HG02938 (cell line): ENCODE measurements around the gene CNTNAP5.

Experiments used
- ATAC-seq: cut with Tn5 transposase; IDR thresholded peaks from one replicate; pipeline ENCODE4 v1.9.1; 2021; ENCODE audit warnings: mild to moderate bottlenecking, moderate library complexity; ENCODE audit not compliant: unreplicated experiment

Gene CNTNAP5

GRCh38 chr2:124589971-124590370 is 564.9 kb downstream of the CNTNAP5 start:
- no peak for ATAC-seq

GRCh38 chr2:124602759-124603158 is 577.7 kb downstream of the CNTNAP5 start:
- ATAC-seq, result no peak

- no peak for ATAC-seq
These were observed 579.9 kb downstream of the CNTNAP5 start for GRCh38 chr2:124604940-124605339.

GRCh38 chr2:124607679-124608078 is 582.6 kb downstream of the CNTNAP5 start:
- no peak for ATAC-seq

- no peak for ATAC-seq
These were observed 584.6 kb downstream of the CNTNAP5 start for GRCh38 chr2:124609667-124610066.

DNA sequence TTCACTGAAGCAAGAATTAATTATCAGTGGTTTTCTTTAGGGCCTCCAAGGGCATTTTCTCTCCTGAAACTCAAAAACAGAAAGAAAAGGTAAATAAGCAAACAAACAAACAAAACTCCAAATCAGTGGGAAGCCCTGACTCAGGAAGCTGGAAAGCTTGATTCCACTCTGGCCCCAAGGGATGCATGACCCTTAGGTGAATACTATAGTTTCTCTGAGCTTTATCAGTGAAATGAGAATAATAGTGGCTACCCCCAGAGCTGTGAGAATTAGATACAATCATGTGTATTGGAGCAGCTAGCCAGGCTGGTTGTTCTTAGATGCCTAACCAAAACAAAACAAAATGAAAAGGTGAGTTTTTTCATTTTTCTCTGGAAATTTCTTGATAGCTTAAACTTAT is 585.1 kb downstream of the CNTNAP5 start:
- no peak for ATAC-seq

- ATAC-seq, result no peak
These were observed 585.8 kb downstream of the CNTNAP5 start for GRCh38 chr2:124610866-124611265.

- ATAC-seq, result no peak
These were observed 598.5 kb downstream of the CNTNAP5 start for GRCh38 chr2:124623560-124623959.

DNA sequence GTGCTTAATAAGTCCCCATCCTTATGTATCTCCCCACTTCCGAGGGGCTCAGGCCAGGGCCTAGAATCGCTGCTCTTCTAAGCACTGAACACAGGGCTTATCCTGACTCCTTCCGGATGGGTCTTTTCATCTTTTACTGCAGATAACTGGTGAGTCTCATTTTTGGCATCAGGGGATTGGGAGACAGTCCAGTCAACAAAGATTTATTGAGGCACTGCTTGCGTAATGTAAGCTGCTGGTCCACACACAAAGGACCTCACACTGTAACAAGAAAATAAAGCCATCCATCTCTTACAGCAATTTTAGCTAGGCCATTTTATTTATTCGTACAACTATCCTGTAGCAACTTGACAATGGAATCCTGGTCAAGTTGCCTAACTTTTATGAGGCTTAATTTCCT is 600.5 kb downstream of the CNTNAP5 start:
- ATAC-seq, result no peak

- ATAC-seq, result no peak
These were observed 601.9 kb downstream of the CNTNAP5 start for GRCh38 chr2:124626993-124627392.

DNA sequence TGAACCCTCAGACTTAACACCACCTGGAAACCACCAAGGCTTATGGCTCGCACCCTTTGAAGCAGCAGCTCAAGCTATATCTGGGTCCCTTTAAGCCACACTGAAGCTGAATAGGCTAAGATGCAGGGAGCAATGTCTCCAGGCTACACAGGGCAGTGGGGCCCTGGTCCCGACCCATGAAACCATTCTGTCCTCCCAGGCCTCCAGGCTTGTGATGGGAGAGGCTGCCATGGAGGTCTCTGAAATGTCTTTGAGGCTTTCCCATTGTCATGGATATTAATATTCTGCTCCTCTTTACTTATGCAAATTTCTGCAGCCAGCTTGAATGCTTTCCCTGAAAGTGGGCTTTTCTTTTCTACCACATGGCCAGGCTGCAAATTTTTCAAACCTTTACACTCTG is 608.7 kb downstream of the CNTNAP5 start:
- no peak for ATAC-seq

- no peak for ATAC-seq
These were observed 614.4 kb downstream of the CNTNAP5 start for GRCh38 chr2:124639524-124639923.

DNA sequence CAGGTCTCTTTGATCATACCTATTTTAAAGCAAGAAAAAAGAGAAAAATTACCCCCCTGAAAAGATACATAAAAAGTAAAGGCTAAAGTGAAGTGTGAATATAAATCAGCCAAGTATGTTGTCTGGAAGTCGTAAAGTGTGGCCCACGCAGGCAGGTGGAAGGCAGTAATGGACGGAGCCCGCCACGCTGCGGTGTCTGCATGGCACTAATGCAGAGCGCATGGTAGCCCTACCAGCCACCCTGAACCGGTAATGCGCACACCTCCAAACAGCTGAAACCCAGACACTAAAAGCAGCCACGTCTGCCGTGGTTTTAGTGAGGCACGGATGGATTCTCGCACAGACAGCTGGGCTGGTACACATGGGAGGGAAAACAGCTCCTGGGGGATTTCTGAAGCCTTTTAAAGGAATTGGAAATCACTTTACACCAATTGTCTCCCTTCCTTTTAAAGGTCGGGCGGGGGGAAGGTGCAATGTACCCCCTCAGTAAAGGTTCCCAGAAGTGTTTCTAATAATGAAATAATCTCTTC is 615.2 kb downstream of the CNTNAP5 start:
- no peak for ATAC-seq

DNA sequence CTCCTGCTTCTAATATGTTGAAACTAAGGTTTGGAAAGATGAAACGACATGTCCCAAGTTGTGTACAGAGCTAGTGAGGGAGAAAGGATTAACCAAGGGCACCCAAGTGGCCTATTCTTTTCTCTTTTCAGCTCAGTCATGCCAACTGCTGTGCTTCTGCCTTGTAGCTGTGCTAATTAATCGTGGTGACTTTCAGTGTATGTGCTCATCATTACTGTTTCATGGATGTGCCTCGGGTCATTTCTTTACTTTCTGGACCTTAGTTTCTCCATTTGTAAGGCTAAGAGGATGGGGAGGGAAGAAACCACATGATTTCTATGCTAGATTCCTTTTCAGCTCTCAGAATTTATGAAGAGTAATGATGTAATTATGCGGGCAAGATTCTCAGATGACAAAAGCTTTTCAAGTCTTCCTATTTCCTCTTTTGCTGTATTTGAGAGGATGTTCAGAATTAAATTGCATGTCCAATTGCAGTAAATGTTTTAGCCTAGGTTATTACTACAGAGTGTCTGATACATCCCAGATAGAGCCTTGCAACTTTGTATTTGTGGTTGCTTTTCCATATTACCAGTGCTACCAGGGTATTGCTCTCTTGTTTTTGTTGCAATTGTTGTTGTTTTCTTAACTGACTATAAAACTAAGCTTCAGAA is 621.2 kb downstream of the CNTNAP5 start:
- ATAC-seq, result no peak

- no peak for ATAC-seq
These were observed 622.2 kb downstream of the CNTNAP5 start for GRCh38 chr2:124647245-124647644.

- no peak for ATAC-seq
These were observed 622.6 kb downstream of the CNTNAP5 start for GRCh38 chr2:124647663-124648062.

DNA sequence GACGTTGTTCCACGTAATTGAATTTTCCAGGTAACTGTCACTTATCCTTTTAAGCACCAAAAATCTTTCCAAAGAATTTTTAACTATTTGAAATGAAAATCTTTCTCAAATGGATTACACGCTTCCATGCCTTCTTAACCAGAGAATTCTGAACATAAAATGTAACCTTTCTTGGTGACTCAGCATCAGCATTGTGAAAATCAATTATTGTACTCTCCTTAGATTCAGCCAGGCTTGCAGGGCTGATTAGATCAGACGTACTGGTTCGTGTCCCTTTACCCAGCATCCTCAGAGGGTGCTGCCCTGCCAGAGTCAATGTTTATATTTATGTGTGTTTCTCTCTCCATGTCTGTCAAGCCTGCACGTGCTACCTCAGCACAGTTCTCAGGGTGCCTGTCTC is 623.9 kb downstream of the CNTNAP5 start:
- no peak for ATAC-seq

DNA sequence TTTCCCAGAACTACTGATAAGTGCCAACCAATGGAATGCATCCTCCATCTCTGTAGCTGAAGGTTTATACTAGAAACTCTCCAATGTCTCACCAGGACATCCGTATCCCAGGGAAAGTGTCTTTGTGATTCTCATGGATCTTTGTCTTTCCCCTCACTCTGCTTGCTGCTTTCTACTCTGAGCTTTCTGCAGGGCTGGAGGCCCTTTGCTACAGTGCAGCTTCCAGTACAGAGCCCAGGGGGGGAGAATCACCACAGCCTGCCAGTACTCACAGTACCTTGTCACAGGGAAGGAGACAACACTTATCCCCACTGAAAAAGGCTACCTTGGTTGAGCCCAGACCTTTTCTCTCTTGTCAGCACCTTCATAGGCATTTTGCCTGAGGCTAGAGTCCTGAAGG is 627.0 kb downstream of the CNTNAP5 start:
- no peak for ATAC-seq

DNA sequence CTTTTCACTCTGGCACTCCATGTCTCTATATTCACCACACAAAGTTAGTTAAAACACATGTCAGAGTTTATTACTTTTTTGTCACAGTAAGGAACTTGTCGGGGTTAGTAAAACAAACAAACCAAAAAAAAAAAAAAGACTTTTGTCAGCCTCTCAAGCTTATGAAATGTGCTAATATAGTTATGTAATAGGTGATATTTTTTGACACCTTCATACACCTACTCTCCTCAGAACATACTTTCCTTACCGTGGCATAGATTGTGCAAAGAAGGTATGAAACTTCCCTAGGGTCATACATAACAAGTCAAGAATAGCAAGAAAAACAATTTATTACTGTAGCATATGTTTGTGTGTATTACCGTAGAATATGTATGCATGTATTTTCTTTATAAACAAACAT is 633.3 kb downstream of the CNTNAP5 start:
- ATAC-seq, result no peak

DNA sequence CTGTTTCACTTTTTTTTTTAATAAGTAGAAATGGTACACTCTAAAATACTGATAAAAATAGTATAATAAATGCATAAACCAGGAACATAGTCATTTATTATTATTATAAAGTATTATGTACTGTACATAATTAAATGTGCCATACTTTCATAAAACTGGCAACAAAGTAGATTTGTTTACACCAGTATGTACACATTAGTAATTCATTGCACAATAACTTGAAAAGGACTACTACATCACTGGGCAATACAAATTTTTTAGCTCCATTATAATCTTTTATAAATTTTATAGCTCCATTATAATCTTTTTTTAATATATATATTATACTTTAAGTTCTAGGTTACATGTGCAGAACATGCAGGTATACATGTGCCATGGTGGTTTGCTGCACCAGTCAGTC is 636.5 kb downstream of the CNTNAP5 start:
- no peak for ATAC-seq

DNA sequence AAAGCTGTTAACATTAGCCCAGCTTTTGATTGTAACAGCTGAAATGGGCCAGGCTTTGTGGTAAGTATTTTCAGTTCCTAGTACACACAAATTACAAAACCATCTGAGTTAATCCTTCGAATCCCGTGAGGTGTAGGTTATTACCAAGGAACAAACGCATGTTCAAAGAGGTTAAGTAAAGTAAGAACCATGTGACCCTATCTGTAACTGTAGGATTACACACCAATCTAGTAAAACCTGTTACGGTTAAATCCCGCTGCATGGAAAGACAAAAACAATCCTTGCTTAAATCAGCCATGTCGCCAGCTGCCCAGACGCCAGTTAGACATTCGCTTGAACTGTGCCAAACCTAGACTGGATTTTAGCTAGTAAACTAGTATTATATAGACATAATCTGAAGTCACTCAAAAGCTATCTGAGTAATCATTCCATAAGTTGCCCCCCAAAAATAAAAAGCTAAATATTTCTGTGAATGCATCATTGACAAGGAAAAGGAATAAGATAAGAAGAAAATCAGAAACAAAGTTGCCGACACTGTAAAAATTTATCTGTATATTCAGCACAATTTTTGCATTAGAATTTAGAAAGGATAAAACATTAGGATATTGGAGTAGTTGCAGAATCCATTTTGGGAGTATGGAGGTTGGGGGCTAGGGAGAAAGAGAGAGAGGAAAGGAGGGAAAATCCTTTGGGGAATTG is 638.0 kb downstream of the CNTNAP5 start:
- ATAC-seq, result no peak

- ATAC-seq, result no peak
These were observed 638.5 kb downstream of the CNTNAP5 start for GRCh38 chr2:124663645-124663997.

- no peak for ATAC-seq
These were observed 639.3 kb downstream of the CNTNAP5 start for GRCh38 chr2:124664363-124664762.
